Vagina (tissue), 2 donors: ENCODE measurements around the gene GALNT5.

Experiments
- POLR2A ChIP-seq, 2 donors: fragments of 450-650 bp; IDR thresholded peaks; one replicate each; pipeline ENCODE4 v1.6.1; 2017; ENCODE audit warnings: antibody characterized with exemption in 2 of 2, mild to moderate bottlenecking in 2 of 2, moderate library complexity in 2 of 2
- POLR2AphosphoS5 ChIP-seq, 2 donors: sonication (generic); formaldehyde crosslinking; IDR thresholded peaks; one replicate each; pipeline ENCODE4 v1.9.0; 2017; ENCODE audit warnings: antibody characterized with exemption in 2 of 2, mild to moderate bottlenecking in 2 of 2, low read depth in 1 of 2; ENCODE audit not compliant: insufficient read depth in 1 of 2
- TF ChIP-seq, protein P1 (sequence below), 3 experiments: fragments of 450-650 bp in 2 of 3; fragments of 200-600 bp in 1 of 3; sonication (generic) in 1 of 3; IDR thresholded peaks; one replicate each; pipeline ENCODE4 v1.5.1; 2017 to 2019; ENCODE audit warnings: antibody characterized with exemption in 3 of 3, mild to moderate bottlenecking in 2 of 3, moderate library complexity in 2 of 3

- TF ChIP-seq, protein P1, sequence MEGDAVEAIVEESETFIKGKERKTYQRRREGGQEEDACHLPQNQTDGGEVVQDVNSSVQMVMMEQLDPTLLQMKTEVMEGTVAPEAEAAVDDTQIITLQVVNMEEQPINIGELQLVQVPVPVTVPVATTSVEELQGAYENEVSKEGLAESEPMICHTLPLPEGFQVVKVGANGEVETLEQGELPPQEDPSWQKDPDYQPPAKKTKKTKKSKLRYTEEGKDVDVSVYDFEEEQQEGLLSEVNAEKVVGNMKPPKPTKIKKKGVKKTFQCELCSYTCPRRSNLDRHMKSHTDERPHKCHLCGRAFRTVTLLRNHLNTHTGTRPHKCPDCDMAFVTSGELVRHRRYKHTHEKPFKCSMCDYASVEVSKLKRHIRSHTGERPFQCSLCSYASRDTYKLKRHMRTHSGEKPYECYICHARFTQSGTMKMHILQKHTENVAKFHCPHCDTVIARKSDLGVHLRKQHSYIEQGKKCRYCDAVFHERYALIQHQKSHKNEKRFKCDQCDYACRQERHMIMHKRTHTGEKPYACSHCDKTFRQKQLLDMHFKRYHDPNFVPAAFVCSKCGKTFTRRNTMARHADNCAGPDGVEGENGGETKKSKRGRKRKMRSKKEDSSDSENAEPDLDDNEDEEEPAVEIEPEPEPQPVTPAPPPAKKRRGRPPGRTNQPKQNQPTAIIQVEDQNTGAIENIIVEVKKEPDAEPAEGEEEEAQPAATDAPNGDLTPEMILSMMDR (IDR thresholded peaks at IDR 0.05): no peak
- TF ChIP-seq POLR2A (IDR thresholded peaks at IDR 0.05) (no peak), POLR2AphosphoS5 (IDR thresholded peaks at IDR 0.05; ENCODE audit: insufficient read depth in 1 of 2, low read depth in 1 of 2) (no peak)
These were observed 39.0 kb downstream of the GALNT5 start for GRCh38 chr2:157296490-157296889.
